ENCODE results near the gene ZACN. TPM values are rescaled to one million over a fixed set of nuclear protein-coding genes. Genes with fewer than 3 reads are reported as not detected.
"Not testable (repeated sequence)": the region's sequence is repeated elsewhere in the genome, so short reads cannot be mapped to it uniquely, and the experiment has no call there.

Gene ZACN
- total and polyA plus RNA-seq, 2 donors from 2014 or later: 0.22 TPM; not detected in 1

DNA sequence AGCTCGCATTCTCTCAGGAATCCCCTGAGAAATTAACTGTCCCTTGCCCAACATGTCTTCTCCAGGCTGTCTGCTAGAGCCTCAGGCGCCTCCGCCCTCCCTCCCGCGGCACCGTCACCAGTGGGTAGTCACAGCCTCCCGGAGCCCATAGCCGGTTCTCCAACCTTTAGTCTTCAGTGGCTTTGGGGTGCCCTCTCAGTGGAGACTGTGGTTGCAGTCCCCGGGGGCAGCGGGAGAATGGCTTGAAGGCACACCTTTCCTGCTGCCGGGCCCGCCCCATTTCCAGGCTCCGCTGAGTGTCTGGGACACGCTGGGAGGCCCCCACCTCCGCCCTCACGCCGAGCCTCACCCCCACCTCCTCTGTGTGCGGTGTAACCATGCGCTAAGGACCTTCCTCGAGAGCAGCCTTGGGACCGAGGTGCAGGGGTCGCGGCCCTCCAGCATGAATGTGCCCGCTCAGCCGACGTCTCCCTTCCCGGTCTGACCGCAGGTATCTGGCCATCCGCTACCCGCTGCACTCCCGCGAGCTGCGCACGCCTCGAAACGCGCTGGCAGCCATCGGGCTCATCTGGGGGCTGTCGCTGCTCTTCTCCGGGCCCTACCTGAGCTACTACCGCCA lies 2.7 kb upstream of the ZACN start:
- H3K36me3 ChIP-seq (ENCODE audit: control insufficient read depth in 2 of 3, insufficient read depth in 3 of 3, low read length in 3 of 3): no peaks in the 10 kb centered on the region
- DNase-seq: peak in 3 of 5 donors; percentile 13 to 65 (median 17)
- H3K9me3 ChIP-seq (ENCODE audit: control insufficient read depth in 2 of 3, insufficient read depth in 1 of 3, low read length in 3 of 3): no peaks in the 10 kb centered on the region
- peaks cover 48% of the 10 kb centered on the region for H3K27me3 ChIP-seq (ENCODE audit: control insufficient read depth, insufficient read depth, low read length)
- intact Hi-C loops (cut with DNase I): no loop called here
- no peak overlapping the region for H3K9ac ChIP-seq (ENCODE audit: low read length in 3 of 3)
- TF ChIP-seq, protein P1, sequence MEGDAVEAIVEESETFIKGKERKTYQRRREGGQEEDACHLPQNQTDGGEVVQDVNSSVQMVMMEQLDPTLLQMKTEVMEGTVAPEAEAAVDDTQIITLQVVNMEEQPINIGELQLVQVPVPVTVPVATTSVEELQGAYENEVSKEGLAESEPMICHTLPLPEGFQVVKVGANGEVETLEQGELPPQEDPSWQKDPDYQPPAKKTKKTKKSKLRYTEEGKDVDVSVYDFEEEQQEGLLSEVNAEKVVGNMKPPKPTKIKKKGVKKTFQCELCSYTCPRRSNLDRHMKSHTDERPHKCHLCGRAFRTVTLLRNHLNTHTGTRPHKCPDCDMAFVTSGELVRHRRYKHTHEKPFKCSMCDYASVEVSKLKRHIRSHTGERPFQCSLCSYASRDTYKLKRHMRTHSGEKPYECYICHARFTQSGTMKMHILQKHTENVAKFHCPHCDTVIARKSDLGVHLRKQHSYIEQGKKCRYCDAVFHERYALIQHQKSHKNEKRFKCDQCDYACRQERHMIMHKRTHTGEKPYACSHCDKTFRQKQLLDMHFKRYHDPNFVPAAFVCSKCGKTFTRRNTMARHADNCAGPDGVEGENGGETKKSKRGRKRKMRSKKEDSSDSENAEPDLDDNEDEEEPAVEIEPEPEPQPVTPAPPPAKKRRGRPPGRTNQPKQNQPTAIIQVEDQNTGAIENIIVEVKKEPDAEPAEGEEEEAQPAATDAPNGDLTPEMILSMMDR (IDR thresholded peaks at IDR 0.05; ENCODE audit: borderline replicate concordance, extremely low read depth, insufficient read depth): no peak
- no peak overlapping the region for H3K27ac ChIP-seq (ENCODE audit: low read depth in 2 of 2, low read length in 2 of 2)
- H3K4me3 ChIP-seq (ENCODE audit: low read length in 3 of 3): no peak overlapping the region
- H3K4me1 ChIP-seq (ENCODE audit: control insufficient read depth in 2 of 3, insufficient read depth in 2 of 3, low read depth in 1 of 3, low read length in 3 of 3): peaks cover 0 to 23% (median 4%) of the 10 kb centered on the region in 3 donors
- no peak for FAIRE-seq

DNA sequence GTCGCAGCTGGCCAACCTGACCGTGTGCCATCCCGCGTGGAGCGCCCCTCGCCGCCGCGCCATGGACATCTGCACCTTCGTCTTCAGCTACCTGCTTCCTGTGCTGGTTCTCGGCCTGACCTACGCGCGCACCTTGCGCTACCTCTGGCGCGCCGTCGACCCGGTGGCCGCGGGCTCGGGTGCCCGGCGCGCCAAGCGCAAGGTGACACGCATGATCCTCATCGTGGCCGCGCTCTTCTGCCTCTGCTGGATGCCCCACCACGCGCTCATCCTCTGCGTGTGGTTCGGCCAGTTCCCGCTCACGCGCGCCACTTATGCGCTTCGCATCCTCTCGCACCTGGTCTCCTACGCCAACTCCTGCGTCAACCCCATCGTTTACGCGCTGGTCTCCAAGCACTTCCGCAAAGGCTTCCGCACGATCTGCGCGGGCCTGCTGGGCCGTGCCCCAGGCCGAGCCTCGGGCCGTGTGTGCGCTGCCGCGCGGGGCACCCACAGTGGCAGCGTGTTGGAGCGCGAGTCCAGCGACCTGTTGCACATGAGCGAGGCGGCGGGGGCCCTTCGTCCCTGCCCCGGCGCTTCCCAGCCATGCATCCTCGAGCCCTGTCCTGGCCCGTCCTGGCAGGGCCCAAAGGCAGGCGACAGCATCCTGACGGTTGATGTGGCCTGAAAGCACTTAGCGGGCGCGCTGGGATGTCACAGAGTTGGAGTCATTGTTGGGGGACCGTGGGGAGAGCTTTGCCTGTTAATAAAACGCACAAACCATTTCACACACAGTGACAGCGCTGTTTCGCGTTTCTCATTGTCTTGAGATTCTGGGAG lies 2.0 kb upstream of the ZACN start:
- H3K27ac ChIP-seq (ENCODE audit: low read depth in 2 of 2, low read length in 2 of 2): no peak overlapping the region

GRCh38 chr17:76077584-76078110 lies 1.3 kb upstream of the ZACN start:
- H3K27ac ChIP-seq (ENCODE audit: low read depth in 2 of 2, low read length in 2 of 2): no peak overlapping the region
- peaks cover 48% of the 10 kb centered on the region for H3K27me3 ChIP-seq (ENCODE audit: control insufficient read depth, insufficient read depth, low read length)
- DNase-seq: peak; percentile 12 to 63 (median 21)
- TF ChIP-seq, protein P1 (IDR thresholded peaks at IDR 0.05; ENCODE audit: borderline replicate concordance, extremely low read depth, insufficient read depth): no peak
- H3K4me3 ChIP-seq (ENCODE audit: low read length in 3 of 3): no peak overlapping the region
- no peaks in the 10 kb centered on the region for H3K36me3 ChIP-seq (ENCODE audit: control insufficient read depth in 2 of 3, insufficient read depth in 3 of 3, low read length in 3 of 3)
- intact Hi-C loops (cut with DNase I): no loop called here
- H3K4me1 ChIP-seq (ENCODE audit: control insufficient read depth in 2 of 3, insufficient read depth in 2 of 3, low read depth in 1 of 3, low read length in 3 of 3): peaks cover 0 to 21% (median 4%) of the 10 kb centered on the region in 3 donors
- no peak overlapping the region for H3K9ac ChIP-seq (ENCODE audit: low read length in 3 of 3)
- no peak for FAIRE-seq
- no peaks in the 10 kb centered on the region for H3K9me3 ChIP-seq (ENCODE audit: control insufficient read depth in 2 of 3, insufficient read depth in 1 of 3, low read length in 3 of 3)

More for the DNA sequence above, 2.0 kb upstream of the ZACN start:
- Histone ChIP-seq H3K36me3 (ENCODE audit: control insufficient read depth in 2 of 3, insufficient read depth in 3 of 3, low read length in 3 of 3) (no peaks in the 10 kb centered on the region), H3K4me3 (ENCODE audit: low read length in 3 of 3) (no peak overlapping the region), H3K27me3 (ENCODE audit: control insufficient read depth, insufficient read depth, low read length) (peaks cover 48% of the 10 kb centered on the region), H3K4me1 (ENCODE audit: control insufficient read depth in 2 of 3, insufficient read depth in 2 of 3, low read depth in 1 of 3, low read length in 3 of 3) (peaks cover 0 to 21% (median 4%) of the 10 kb centered on the region in 3 donors), H3K9ac (ENCODE audit: low read length in 3 of 3) (no peak overlapping the region), H3K9me3 (ENCODE audit: control insufficient read depth in 2 of 3, insufficient read depth in 1 of 3, low read length in 3 of 3) (no peaks in the 10 kb centered on the region)
- FAIRE-seq (no peak), DNase-seq (peak in 4 of 5 donors; percentile 27 to 67 (median 43))
- intact Hi-C loops (cut with DNase I): no loop called here
- TF ChIP-seq, protein P1 (IDR thresholded peaks at IDR 0.05; ENCODE audit: borderline replicate concordance, extremely low read depth, insufficient read depth): no peak

GRCh38 chr17:76078370-76078769 lies 612 bp upstream of the ZACN start:
- H3K9me3 ChIP-seq (ENCODE audit: control insufficient read depth in 2 of 3, insufficient read depth in 1 of 3, low read length in 3 of 3); H3K27ac ChIP-seq (ENCODE audit: low read depth in 2 of 2, low read length in 2 of 2); H3K4me3 ChIP-seq (ENCODE audit: low read length in 3 of 3); H3K36me3 ChIP-seq (ENCODE audit: control insufficient read depth in 2 of 3, insufficient read depth in 3 of 3, low read length in 3 of 3); FAIRE-seq; DNase-seq; H3K9ac ChIP-seq (ENCODE audit: low read length in 3 of 3); intact Hi-C loops (cut with DNase I): not testable (repeated sequence)
- H3K27me3 ChIP-seq (ENCODE audit: control insufficient read depth, insufficient read depth, low read length): peaks cover 48% of the 10 kb centered on the region
- H3K4me1 ChIP-seq (ENCODE audit: control insufficient read depth in 2 of 3, insufficient read depth in 2 of 3, low read depth in 1 of 3, low read length in 3 of 3): peaks cover 0 to 21% (median 4%) of the 10 kb centered on the region in 3 donors

All from kidney (tissue), 14 donors.